Sigmoid colon (tissue), 4 donors: Measurements from ENCODE around the gene DUSP11.
"Not testable (repeated sequence)": the region's sequence is repeated elsewhere in the genome, so short reads cannot be mapped to it uniquely, and the experiment has no call there.

Experiments
- POLR2A ChIP-seq, 2 donors: fragments of 450-650 bp; IDR thresholded peaks; one replicate each; pipeline ENCODE4 v1.6.1; 2016; ENCODE audit warnings: antibody characterized with exemption in 2 of 2, mild to moderate bottlenecking in 2 of 2, moderate library complexity in 2 of 2
- POLR2AphosphoS5 ChIP-seq, 4 donors: sonication (generic); formaldehyde crosslinking; IDR thresholded peaks; one replicate each; pipeline ENCODE4 v1.6.1; 2017; ENCODE audit warnings: antibody characterized with exemption in 4 of 4

- TF ChIP-seq POLR2A, POLR2AphosphoS5 (IDR thresholded peaks at IDR 0.05): not testable (repeated sequence)
Measured at GRCh38 chr2:73754332-73754731, 25.6 kb downstream of the DUSP11 start.
